ENCODE results near the gene ARFRP1. TPM values are rescaled to one million over a fixed set of nuclear protein-coding genes. Genes with fewer than 3 reads are reported as not detected.

The ARFRP1 gene
- 25.7 and 30.6 TPM in 2 replicates for total RNA-seq (ENCODE audit: low replicate concordance)

- peak within 1 kb of the TSS; percentile 84 for H3K4me3 ChIP-seq (ENCODE audit: low read depth, low read length)
- no peak for TF ChIP-seq CTCF (IDR thresholded peaks at IDR 0.05; ENCODE audit: insufficient read depth, low read length)
- peak; percentile 68 for DNase-seq (ENCODE audit: low read depth)
Observed at GRCh38 chr20:63707558-63708300, at the start of gene ARFRP1, which contains the start of gene ZGPAT. Gene ARFRP1 (minus strand): TSS chr20:63707976. CDS start chr20:63707091, 885 bp downstream. Gene ZGPAT (plus strand): TSS chr20:63708039. CDS start chr20:63708581, 542 bp downstream.

GRCh38 chr20:63756648-63756991 lies 48.8 kb upstream of the ARFRP1 start:
- H3K4me3 ChIP-seq (ENCODE audit: low read depth, low read length): no peak overlapping the region
- DNase-seq (ENCODE audit: low read depth): no peak
- TF ChIP-seq CTCF (IDR thresholded peaks at IDR 0.05; ENCODE audit: insufficient read depth, low read length): no peak

GRCh38 chr20:63755933-63756647 lies 48.3 kb upstream of the ARFRP1 start:
- no peak for TF ChIP-seq CTCF (IDR thresholded peaks at IDR 0.05; ENCODE audit: insufficient read depth, low read length)
- no peak for DNase-seq (ENCODE audit: low read depth)

GRCh38 chr20:63754008-63754407 lies 46.2 kb upstream of the ARFRP1 start:
- no peak overlapping the region for H3K4me3 ChIP-seq (ENCODE audit: low read depth, low read length)
- DNase-seq (ENCODE audit: low read depth): no peak
- no peak for TF ChIP-seq CTCF (IDR thresholded peaks at IDR 0.05; ENCODE audit: insufficient read depth, low read length)

More at GRCh38 chr20:63755933-63756647, 48.3 kb upstream of the ARFRP1 start:
- H3K4me3 ChIP-seq (ENCODE audit: low read depth, low read length): no peak overlapping the region

- no peak for DNase-seq (ENCODE audit: low read depth)
- no peak for TF ChIP-seq CTCF (IDR thresholded peaks at IDR 0.05; ENCODE audit: insufficient read depth, low read length)
- no peak overlapping the region for H3K4me3 ChIP-seq (ENCODE audit: low read depth, low read length)
Observed at GRCh38 chr20:63753381-63753780, 45.6 kb upstream of the ARFRP1 start.

GRCh38 chr20:63752411-63753101 lies 44.8 kb upstream of the ARFRP1 start:
- no peak overlapping the region for H3K4me3 ChIP-seq (ENCODE audit: low read depth, low read length)
- no peak for DNase-seq (ENCODE audit: low read depth)
- TF ChIP-seq CTCF (IDR thresholded peaks at IDR 0.05; ENCODE audit: insufficient read depth, low read length): no peak
